ENCODE results near the gene NAA20. TPM values are rescaled to one million over a fixed set of nuclear protein-coding genes. Genes with fewer than 3 reads are reported as not detected.

Gene NAA20
- polyA plus RNA-seq, 3 donors, result 39.4 to 103 (median 94.0) TPM

- H2AFZ ChIP-seq (ENCODE audit: insufficient read depth, low read depth, low read length, poor library complexity, severe bottlenecking), result no peak overlapping the region
- no peak overlapping the region for H3K27ac ChIP-seq (ENCODE audit: low read depth in 1 of 2, low read length in 2 of 2)
- TF ChIP-seq CTCF (IDR thresholded peaks at IDR 0.05), result no peak
- intact Hi-C loops (cut with micrococcal nuclease), result no loop called here
- no peaks in the 10 kb centered on the region for H3K27me3 ChIP-seq (ENCODE audit: control insufficient read depth in 2 of 2, insufficient read depth in 2 of 2, low read length in 2 of 2)
- no peak for DNase-seq
- WGBS (ENCODE audit: insufficient coverage), result 89% methylated on average over 5 of the region's 6 CpGs
- H3K27ac Mint-ChIP-seq, result no peak overlapping the region
- H3K4me1 Mint-ChIP-seq, result peaks cover 12% of the 10 kb centered on the region
- H3K9ac ChIP-seq (ENCODE audit: insufficient read depth, low read length, poor library complexity, severe bottlenecking), result no peak overlapping the region
- H3K9me3 Mint-ChIP-seq, result no peaks in the 10 kb centered on the region
- no peak overlapping the region for H3K4me2 ChIP-seq (replicated peaks; ENCODE audit: extremely low read depth, low read length, poor library complexity, severe bottlenecking)
- no peaks in the 10 kb centered on the region for H3K36me3 ChIP-seq (replicated peaks in 1 of 2; ENCODE audit: control insufficient read depth in 1 of 2, insufficient read depth in 2 of 2, low read length in 2 of 2)
- H3K27me3 Mint-ChIP-seq (ENCODE audit: low read depth in 3 of 3), result peaks cover 1 to 8% (median 5%) of the 10 kb centered on the region in 3 donors
- H3K4me3 Mint-ChIP-seq, result no peak overlapping the region
- H3K9me3 ChIP-seq (replicated peaks in 1 of 2; ENCODE audit: control insufficient read depth in 1 of 2, insufficient read depth in 1 of 2, low read length in 2 of 2), result no peaks in the 10 kb centered on the region
- no peaks in the 10 kb centered on the region for H4K20me1 ChIP-seq (ENCODE audit: insufficient read depth, low read length)
- no peaks in the 10 kb centered on the region for H3K36me3 Mint-ChIP-seq
- peaks cover 7% of the 10 kb centered on the region in 2 donors for H3K4me1 ChIP-seq (ENCODE audit: control insufficient read depth in 1 of 2, insufficient read depth in 2 of 2, low read length in 2 of 2)
- no peaks in the 10 kb centered on the region for H3K79me2 ChIP-seq (ENCODE audit: insufficient read depth, low read length)
- no peak overlapping the region for H3K4me3 ChIP-seq (replicated peaks in 1 of 3; ENCODE audit: low read depth in 2 of 3, low read length in 3 of 3)
Observed at GRCh38 chr20:20060234-20060998, 43.3 kb downstream of the NAA20 start.

- no peaks in the 10 kb centered on the region for H3K27me3 ChIP-seq (ENCODE audit: control insufficient read depth in 2 of 2, insufficient read depth in 2 of 2, low read length in 2 of 2)
- H4K20me1 ChIP-seq (ENCODE audit: insufficient read depth, low read length), result no peaks in the 10 kb centered on the region
- no peaks in the 10 kb centered on the region for H3K9me3 ChIP-seq (replicated peaks in 1 of 2; ENCODE audit: control insufficient read depth in 1 of 2, insufficient read depth in 1 of 2, low read length in 2 of 2)
- no peak overlapping the region for H3K27ac Mint-ChIP-seq
- H3K9ac ChIP-seq (ENCODE audit: insufficient read depth, low read length, poor library complexity, severe bottlenecking), result no peak overlapping the region
- no peak for TF ChIP-seq CTCF (IDR thresholded peaks at IDR 0.05)
- H2AFZ ChIP-seq (ENCODE audit: insufficient read depth, low read depth, low read length, poor library complexity, severe bottlenecking), result no peak overlapping the region
- no peak overlapping the region for H3K4me3 ChIP-seq (replicated peaks in 1 of 3; ENCODE audit: low read depth in 2 of 3, low read length in 3 of 3)
- no peaks in the 10 kb centered on the region for H3K36me3 ChIP-seq (replicated peaks in 1 of 2; ENCODE audit: control insufficient read depth in 1 of 2, insufficient read depth in 2 of 2, low read length in 2 of 2)
- 65% methylated on average over 6 of the region's 12 CpGs for WGBS (ENCODE audit: insufficient coverage)
- H3K27me3 Mint-ChIP-seq (ENCODE audit: low read depth in 3 of 3), result peaks cover 4 to 12% (median 12%) of the 10 kb centered on the region in 3 donors
- no peak overlapping the region for H3K4me3 Mint-ChIP-seq
- no peak overlapping the region for H3K27ac ChIP-seq (ENCODE audit: low read depth in 1 of 2, low read length in 2 of 2)
- H3K36me3 Mint-ChIP-seq, result no peaks in the 10 kb centered on the region
- intact Hi-C loops (cut with micrococcal nuclease), result no loop called here
- H3K4me1 ChIP-seq (ENCODE audit: control insufficient read depth in 1 of 2, insufficient read depth in 2 of 2, low read length in 2 of 2), result no peaks in the 10 kb centered on the region
- no peaks in the 10 kb centered on the region for H3K79me2 ChIP-seq (ENCODE audit: insufficient read depth, low read length)
- no peaks in the 10 kb centered on the region for H3K4me1 Mint-ChIP-seq
- H3K9me3 Mint-ChIP-seq, result no peaks in the 10 kb centered on the region
- no peak overlapping the region for H3K4me2 ChIP-seq (replicated peaks; ENCODE audit: extremely low read depth, low read length, poor library complexity, severe bottlenecking)
- DNase-seq, result no peak
Observed at GRCh38 chr20:20063941-20064702, 47.0 kb downstream of the NAA20 start.
